ENCODE results near the gene BTBD9.

DNA sequence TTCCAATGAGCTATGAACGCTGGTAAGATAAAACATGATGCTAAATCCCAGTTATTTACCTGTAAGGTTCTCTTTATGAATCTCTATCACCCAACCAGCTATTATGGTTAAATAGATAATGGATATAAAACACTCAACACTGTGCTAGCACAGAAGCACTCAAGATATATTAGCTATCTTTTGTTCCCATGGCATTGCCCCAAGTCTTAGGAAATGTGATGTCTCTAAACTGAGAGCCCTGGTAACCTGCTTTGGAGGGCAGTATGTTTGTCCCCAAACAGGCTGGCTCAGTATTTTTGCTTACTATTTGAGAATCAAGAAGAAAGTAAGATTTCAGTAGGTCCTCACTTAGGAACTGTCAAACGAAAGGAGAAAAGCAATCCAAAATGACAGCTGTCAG lies 90.5 kb downstream of the BTBD9 start:
- no peak for TF ChIP-seq CTCF (conservative IDR thresholded peaks at IDR 0.05)
- TF ChIP-seq EZH2 (IDR thresholded peaks at IDR 0.05; ENCODE audit: low read depth): no peak

All from PC-9 (cell line).